HG02798 (cell line): Measurements from ENCODE around the gene IQCF5.
"Not testable (repeated sequence)": the region's sequence is repeated elsewhere in the genome, so short reads cannot be mapped to it uniquely, and the experiment has no call there.

Experiments
- ATAC-seq: cut with Tn5 transposase; IDR thresholded peaks from one replicate; pipeline ENCODE4 v1.9.1; 2021; ENCODE audit warnings: mild to moderate bottlenecking; ENCODE audit not compliant: unreplicated experiment, poor library complexity

The IQCF5 gene

GRCh38 chr3:51875501-51875900, at the start of gene IQCF5:
Gene IQCF5 (minus strand): TSS chr3:51875601. CDS start chr3:51875531, 70 bp downstream.
- no peak for ATAC-seq

- no peak for ATAC-seq
Measured at GRCh38 chr3:51921081-51921578, 45.7 kb upstream of the IQCF5 start.

GRCh38 chr3:51916418-51916817, 41.0 kb upstream of the IQCF5 start:
- no peak for ATAC-seq

GRCh38 chr3:51908026-51908425, 32.6 kb upstream of the IQCF5 start:
- ATAC-seq = no peak

GRCh38 chr3:51904034-51904823, 28.8 kb upstream of the IQCF5 start:
- ATAC-seq = no peak

- ATAC-seq = not testable (repeated sequence)
Measured at GRCh38 chr3:51902361-51902760, 27.0 kb upstream of the IQCF5 start.

- not testable (repeated sequence) for ATAC-seq
Measured at GRCh38 chr3:51900043-51900442, 24.6 kb upstream of the IQCF5 start.

- no peak for ATAC-seq
Measured at GRCh38 chr3:51897391-51897790, 22.0 kb upstream of the IQCF5 start.

GRCh38 chr3:51896607-51897305, 21.4 kb upstream of the IQCF5 start:
- no peak for ATAC-seq

GRCh38 chr3:51894939-51895338, 19.5 kb upstream of the IQCF5 start:
- no peak for ATAC-seq

- no peak for ATAC-seq
Measured at GRCh38 chr3:51894391-51894790, 19.0 kb upstream of the IQCF5 start.

- no peak for ATAC-seq
Measured at GRCh38 chr3:51891242-51892039, 16.0 kb upstream of the IQCF5 start.

- no peak for ATAC-seq
Measured at GRCh38 chr3:51888463-51889105, 13.2 kb upstream of the IQCF5 start.

GRCh38 chr3:51887620-51888019, 12.2 kb upstream of the IQCF5 start:
- no peak for ATAC-seq

GRCh38 chr3:51886447-51886846, 11.0 kb upstream of the IQCF5 start:
- no peak for ATAC-seq

GRCh38 chr3:51879937-51880336, 4.5 kb upstream of the IQCF5 start:
- no peak for ATAC-seq

- no peak for ATAC-seq
Measured at GRCh38 chr3:51876186-51876585, 785 bp upstream of the IQCF5 start.

- no peak for ATAC-seq
Measured at GRCh38 chr3:51874889-51875288, 512 bp downstream of the IQCF5 start.

- no peak for ATAC-seq
Measured at GRCh38 chr3:51874411-51874810, 990 bp downstream of the IQCF5 start.

GRCh38 chr3:51873876-51874275, 1.5 kb downstream of the IQCF5 start:
- no peak for ATAC-seq
